HepG2 (cell line): ENCODE measurements around the gene CCDC93. TPM values are rescaled to one million over a fixed set of nuclear protein-coding genes. Genes with fewer than 3 reads are reported as not detected.
A peak's percentile ranks its signal among the peaks of the same experiment; 100 is the strongest.

Experiments used
- CEBPB ChIP-seq: IDR thresholded peaks from 2 replicates; pipeline ENCODE4 v1.6.1; 2011; ENCODE audit warnings: low read depth, low read length, improper control_type of control experiment, borderline replicate concordance
- E2F5 ChIP-seq: sonication (generic); formaldehyde crosslinking; conservative IDR thresholded peaks from 2 replicates; pipeline ENCODE4 v1.4.0; 2020; ENCODE audit warnings: missing genetic modification reagents
- NCOA5 ChIP-seq: sonication (generic); formaldehyde crosslinking; IDR thresholded peaks from 2 replicates; pipeline ENCODE4 v1.4.0; 2020; ENCODE audit warnings: missing genetic modification reagents
- NFE2L2 ChIP-seq: fragments of 150-350 bp; IDR thresholded peaks from 2 replicates; pipeline ENCODE4 v1.6.1; 2014; ENCODE audit warnings: low read length
- SP2 ChIP-seq: sonication (generic); formaldehyde crosslinking; IDR thresholded peaks from 2 replicates; pipeline ENCODE4 v1.5.1; 2020; ENCODE audit warnings: mild to moderate bottlenecking, missing genetic modification reagents
- TAF15 ChIP-seq: fragments of 200-400 bp; formaldehyde crosslinking; IDR thresholded peaks from one replicate; pipeline ENCODE4 v1.6.1; 2018; ENCODE audit warnings: mild to moderate bottlenecking, low read depth, low read length; ENCODE audit not compliant: poor library complexity, severe bottlenecking
- U2AF2 ChIP-seq: fragments of 200-400 bp; formaldehyde crosslinking; IDR thresholded peaks from 2 replicates; pipeline ENCODE4 v1.6.1; 2017; ENCODE audit warnings: low read depth, mild to moderate bottlenecking, low read length
- ZMYM4 ChIP-seq: sonication (generic); formaldehyde crosslinking; IDR thresholded peaks from 2 replicates; pipeline ENCODE4 v1.8.1; 2023; ENCODE audit warnings: mild to moderate bottlenecking, missing genetic modification reagents
- ZNF275 ChIP-seq: sonication (generic); formaldehyde crosslinking; IDR thresholded peaks from 2 replicates; pipeline ENCODE4 v1.8.0; 2022; ENCODE audit warnings: missing genetic modification reagents, mild to moderate bottlenecking, inconsistent platforms, borderline replicate concordance
- ZNF407 ChIP-seq: sonication (generic); formaldehyde crosslinking; IDR thresholded peaks from one replicate; pipeline ENCODE4 v1.5.1; 2020; ENCODE audit warnings: mild to moderate bottlenecking, missing genetic modification reagents; ENCODE audit errors: not compliant biosample characterization
- ZNF550 ChIP-seq: sonication (generic); formaldehyde crosslinking; IDR thresholded peaks from 2 replicates; pipeline ENCODE4 v1.4.0; 2020; ENCODE audit warnings: mild to moderate bottlenecking, missing genetic modification reagents, borderline replicate concordance
- ZNF652 ChIP-seq: IDR thresholded peaks from 2 replicates; pipeline ENCODE4 v1.6.1; 2016; ENCODE audit warnings: low read depth, borderline replicate concordance
- ZNF891 ChIP-seq: sonication (generic); formaldehyde crosslinking; IDR thresholded peaks from 2 replicates; pipeline ENCODE4 v1.5.0; 2020; ENCODE audit warnings: mild to moderate bottlenecking, missing genetic modification reagents
- ZXDC ChIP-seq: sonication (generic); formaldehyde crosslinking; IDR thresholded peaks from 2 replicates; pipeline ENCODE4 v1.5.0; 2020; ENCODE audit warnings: mild to moderate bottlenecking, missing genetic modification reagents
- polyA plus RNA-seq, 8 experiments: library from polyadenylated mRNA; depleted of rRNA in 3 of 8; stranded (reverse) in 7 of 8; unstranded in 1 of 8; fragments of >200 nt; fragmentation: Illumina TruSeq in 4 of 8; extraction: Trizol in 4 of 8; gene quantifications; 2 replicates each; pipeline versions ENCODE4 v1.2.1 to v1.2.3, GENCODE V29; 2011 to 2016; ENCODE audit warnings: low read depth in 4 of 8, missing spikeins in 1 of 8, mixed read lengths in 1 of 8; ENCODE audit not compliant: insufficient read depth in 1 of 8
- total RNA-seq, 5 experiments: library from RNA; depleted of rRNA; stranded (reverse); fragments of >200 nt; fragmentation: Illumina TruSeq; extraction: Trizol; gene quantifications; 2 replicates each; pipeline ENCODE4 v1.2.3, GENCODE V29; 2016; ENCODE audit warnings: low read depth in 1 of 5

The CCDC93 gene
- total and polyA plus RNA-seq, 2 of the 13 experiments (the other 11 are each of a cell fraction or from before 2014, with no cell fraction given) = 37.2 to 53.2 TPM

- TF ChIP-seq ZNF407 (CRISPR knock-in tag) (no peak), TAF15 (no peak), ZNF275 (CRISPR knock-in tag) (no peak), ZNF550 (CRISPR knock-in tag) (no peak), NFE2L2 (no peak), ZMYM4 (CRISPR knock-in tag) (no peak), SP2 (CRISPR knock-in tag) (no peak), ZNF652 (no peak), NCOA5 (CRISPR knock-in tag) (no peak), ZXDC (CRISPR knock-in tag) (no peak), E2F5 (CRISPR knock-in tag) (no peak), U2AF2 (no peak), ZNF891 (no peak), CEBPB (peak; percentile 62; the same call in 1 of the 2 replicates)
Measured at GRCh38 chr2:118061135-118061955, 47.5 kb upstream of the CCDC93 start (continued).
